GM18519 (cell line): ENCODE results near the gene VASN.

Source experiments
- ATAC-seq: cut with Tn5 transposase; IDR thresholded peaks from one replicate; pipeline ENCODE4 v1.9.1; 2021; ENCODE audit warnings: mild to moderate bottlenecking, moderate library complexity; ENCODE audit not compliant: unreplicated experiment, low FRiP score

Gene VASN

GRCh38 chr16:4370570-4371356, 885 bp upstream of the VASN start:
- ATAC-seq, result no peak

GRCh38 chr16:4372001-4372577, 441 bp downstream of the VASN start:
- ATAC-seq, result no peak

GRCh38 chr16:4372578-4373355, 1.1 kb downstream of the VASN start:
- ATAC-seq, result no peak

GRCh38 chr16:4373356-4373908, 1.8 kb downstream of the VASN start:
- no peak for ATAC-seq

GRCh38 chr16:4373909-4374742, 2.5 kb downstream of the VASN start:
- no peak for ATAC-seq

- ATAC-seq, result no peak
These were observed 4.1 kb downstream of the VASN start for GRCh38 chr16:4375717-4376116.

- no peak for ATAC-seq
These were observed 4.7 kb downstream of the VASN start for GRCh38 chr16:4376126-4376892.

GRCh38 chr16:4376893-4377572, 5.4 kb downstream of the VASN start:
- no peak for ATAC-seq

GRCh38 chr16:4377573-4378154, 6.0 kb downstream of the VASN start:
- no peak for ATAC-seq

- no peak for ATAC-seq
These were observed 6.6 kb downstream of the VASN start for GRCh38 chr16:4378161-4378666.

GRCh38 chr16:4378999-4379690, 7.5 kb downstream of the VASN start:
- ATAC-seq, result no peak

GRCh38 chr16:4380119-4381063, 8.7 kb downstream of the VASN start:
- no peak for ATAC-seq

- no peak for ATAC-seq
These were observed 9.7 kb downstream of the VASN start for GRCh38 chr16:4381072-4381934.

GRCh38 chr16:4381935-4382794, 10.5 kb downstream of the VASN start:
- ATAC-seq, result no peak

- no peak for ATAC-seq
These were observed 11.2 kb downstream of the VASN start for GRCh38 chr16:4382795-4383357.
